WTC11 (cell line): ENCODE measurements around the gene EZR. TPM values are rescaled to one million over a fixed set of nuclear protein-coding genes. Genes with fewer than 3 reads are reported as not detected.
A peak's percentile ranks its signal among the peaks of the same experiment; 100 is the strongest.

Experiments used
- ATAC-seq: fragments of 200-7000 bp; cut with Tn5 transposase; 2 replicates; pipeline ENCODE4 v1.10.0; 2021; ENCODE audit warnings: mild to moderate bottlenecking, moderate library complexity
- CTCF ChIA-PET: fragments of 300-600 bp; sonication (Branson Sonifier 250); formaldehyde crosslinking; loops from one replicate; lab custom pipeline; 2021; ENCODE audit warnings: antibody characterized with exemption; lab: Charles Lee
- POLR2A ChIA-PET: fragments of 350-600 bp; sonication (Branson Sonifier 250); formaldehyde crosslinking; loops from one replicate; lab custom pipeline; 2021; ENCODE audit warnings: antibody characterized with exemption; lab: Charles Lee
- DNase-seq: peaks from one replicate; pipeline ENCODE4 v3.0.0; 2021; ENCODE audit warnings: low spot score
- H3K27ac Mint-ChIP-seq: 2 replicates; pipeline ENCODE4 v1.8.0; 2021; ENCODE audit warnings: mixed read lengths
- H3K27me3 Mint-ChIP-seq: 2 replicates; pipeline ENCODE4 v1.8.0; 2021; ENCODE audit warnings: low read depth, mild to moderate bottlenecking, moderate library complexity, mixed read lengths
- H3K36me3 Mint-ChIP-seq: 2 replicates; pipeline ENCODE4 v1.8.0; 2021; ENCODE audit warnings: mixed read lengths
- H3K4me1 Mint-ChIP-seq: 2 replicates; pipeline ENCODE4 v1.8.0; 2022; ENCODE audit warnings: mixed read lengths
- H3K4me3 Mint-ChIP-seq: 2 replicates; pipeline ENCODE4 v1.8.0; 2021; ENCODE audit warnings: mild to moderate bottlenecking, moderate library complexity, mixed read lengths
- H3K9me3 Mint-ChIP-seq: 2 replicates; pipeline ENCODE4 v1.8.0; 2021; ENCODE audit warnings: mixed read lengths
- AR ChIP-seq: fragments of 250-450 bp; sonication (Bioruptor Pico); IDR thresholded peaks from 2 replicates; pipeline ENCODE4 v1.9.0; 2021; ENCODE audit warnings: mild to moderate bottlenecking
- ATF2 ChIP-seq: sonication (generic); formaldehyde crosslinking; IDR thresholded peaks from 2 replicates; pipeline ENCODE4 v1.8.1; 2022; ENCODE audit warnings: low read depth, missing genetic modification reagents, borderline replicate concordance
- ATF6 ChIP-seq: sonication (generic); formaldehyde crosslinking; IDR thresholded peaks from 2 replicates; pipeline ENCODE4 v1.8.1; 2023; ENCODE audit warnings: mild to moderate bottlenecking, missing genetic modification reagents
- ELF4 ChIP-seq: sonication (generic); formaldehyde crosslinking; IDR thresholded peaks from 2 replicates; pipeline ENCODE4 v1.8.1; 2022; ENCODE audit warnings: low read depth, mild to moderate bottlenecking, moderate library complexity, missing genetic modification reagents
- EMX1 ChIP-seq: fragments of 250-450 bp; sonication (Bioruptor Pico); IDR thresholded peaks from 2 replicates; pipeline ENCODE4 v1.8.0; 2021; ENCODE audit warnings: mild to moderate bottlenecking
- ETV6 ChIP-seq: sonication (generic); formaldehyde crosslinking; IDR thresholded peaks from 2 replicates; pipeline ENCODE4 v1.8.1; 2022; ENCODE audit warnings: mild to moderate bottlenecking, missing genetic modification reagents
- FOXP1 ChIP-seq: sonication (generic); formaldehyde crosslinking; IDR thresholded peaks from 2 replicates; pipeline ENCODE4 v1.8.0; 2022; ENCODE audit warnings: missing genetic modification reagents, mild to moderate bottlenecking, moderate library complexity, borderline replicate concordance
- HMGA2 ChIP-seq: fragments of 250-450 bp; sonication (Bioruptor Pico); IDR thresholded peaks from 2 replicates; pipeline ENCODE4 v1.4.0; 2021; ENCODE audit warnings: mild to moderate bottlenecking, moderate library complexity
- HMGXB4 ChIP-seq: sonication (generic); formaldehyde crosslinking; IDR thresholded peaks from 2 replicates; pipeline ENCODE4 v1.8.1; 2023; ENCODE audit warnings: mild to moderate bottlenecking, moderate library complexity, missing genetic modification reagents
- IRF2 ChIP-seq: sonication (generic); formaldehyde crosslinking; IDR thresholded peaks from 2 replicates; pipeline ENCODE4 v1.8.0; 2022; ENCODE audit warnings: low read depth, missing genetic modification reagents, borderline replicate concordance
- MYBL2 ChIP-seq: sonication (generic); formaldehyde crosslinking; IDR thresholded peaks from 2 replicates; pipeline ENCODE4 v1.8.1; 2023; ENCODE audit warnings: mild to moderate bottlenecking, moderate library complexity, missing genetic modification reagents
- NFATC4 ChIP-seq: fragments of 250-450 bp; sonication (Bioruptor Pico); IDR thresholded peaks from 2 replicates; pipeline ENCODE4 v1.9.0; 2021; ENCODE audit warnings: mild to moderate bottlenecking
- NFYB ChIP-seq: sonication (generic); formaldehyde crosslinking; conservative IDR thresholded peaks from 2 replicates; pipeline ENCODE4 v1.8.0; 2022; ENCODE audit warnings: low read depth, missing genetic modification reagents
- OVOL2 ChIP-seq: fragments of 250-450 bp; sonication (Bioruptor Pico); IDR thresholded peaks from 2 replicates; pipeline ENCODE4 v1.9.0; 2021; ENCODE audit warnings: mild to moderate bottlenecking, borderline replicate concordance
- PRRX2 ChIP-seq: fragments of 250-450 bp; sonication (Bioruptor Pico); IDR thresholded peaks from 2 replicates; pipeline ENCODE4 v1.8.0; 2021; ENCODE audit warnings: mild to moderate bottlenecking
- TP53 ChIP-seq: sonication (generic); formaldehyde crosslinking; IDR thresholded peaks from 2 replicates; pipeline ENCODE4 v1.8.1; 2023; ENCODE audit warnings: mild to moderate bottlenecking, missing genetic modification reagents
- ZMAT4 ChIP-seq: fragments of 250-450 bp; sonication (Bioruptor Pico); IDR thresholded peaks from 2 replicates; pipeline ENCODE4 v1.9.0; 2021; ENCODE audit warnings: mild to moderate bottlenecking
- ZNF138 ChIP-seq: sonication (generic); formaldehyde crosslinking; conservative IDR thresholded peaks from 2 replicates; pipeline ENCODE4 v1.8.1; 2022; ENCODE audit warnings: mild to moderate bottlenecking, moderate library complexity, missing genetic modification reagents
- ZNF232 ChIP-seq: sonication (generic); formaldehyde crosslinking; IDR thresholded peaks from 2 replicates; pipeline ENCODE4 v1.8.0; 2022; ENCODE audit warnings: mild to moderate bottlenecking, missing genetic modification reagents
- ZNF263 ChIP-seq: sonication (generic); formaldehyde crosslinking; IDR thresholded peaks from 2 replicates; pipeline ENCODE4 v1.8.1; 2022; ENCODE audit warnings: low read depth, mild to moderate bottlenecking, moderate library complexity, missing genetic modification reagents
- ZNF423 ChIP-seq: fragments of 250-450 bp; sonication (Bioruptor Pico); IDR thresholded peaks from 2 replicates; pipeline ENCODE4 v2.1.2; 2022; ENCODE audit warnings: mild to moderate bottlenecking, moderate library complexity
- ZNF532 ChIP-seq: fragments of 250-450 bp; sonication (Bioruptor Pico); IDR thresholded peaks from 2 replicates; pipeline ENCODE4 v1.9.0; 2021; ENCODE audit warnings: mild to moderate bottlenecking, borderline replicate concordance
- total RNA-seq: library from RNA; stranded (reverse); gene quantifications from 3 replicates; pipeline ENCODE4 v1.2.3, GENCODE V29; 2021

EZR gene
- total RNA-seq, 1 experiment from 2014 or later, result 215 TPM

- POLR2A ChIA-PET, result no interaction called here
- Mint-ChIP-seq H3K4me1 (peaks cover 46% of the 10 kb centered on the region), H3K27me3 (peaks cover 26% of the 10 kb centered on the region), H3K9me3 (peaks cover 13% of the 10 kb centered on the region), H3K27ac (no peak overlapping the region), H3K36me3 (peaks cover 6% of the 10 kb centered on the region), H3K4me3 (no peak overlapping the region)
- ATAC-seq (no peak), DNase-seq (no peak)
- TF ChIP-seq NFATC4 (CRISPR knock-in tag), result no peak
- TF ChIP-seq MYBL2, result no peak
- no peak for TF ChIP-seq PRRX2 (CRISPR knock-in tag)
- TF ChIP-seq AR (CRISPR knock-in tag), result no peak
- TF ChIP-seq ATF2 (CRISPR knock-in tag), result no peak
- no peak for TF ChIP-seq ATF6 (CRISPR knock-in tag)
- no peak for TF ChIP-seq ETV6 (CRISPR knock-in tag)
- TF ChIP-seq EMX1 (CRISPR knock-in tag), result no peak
- no peak for TF ChIP-seq ZNF138 (CRISPR knock-in tag)
- TF ChIP-seq OVOL2 (CRISPR knock-in tag), result no peak
- TF ChIP-seq ZNF532 (CRISPR knock-in tag), result no peak
- no peak for TF ChIP-seq FOXP1 (CRISPR knock-in tag)
- CTCF ChIA-PET, result no interaction called here
Observed at GRCh38 chr6:158865769-158866168, 46.6 kb upstream of the EZR start.

GRCh38 chr6:158863646-158864045, 44.5 kb upstream of the EZR start:
- H3K9me3 Mint-ChIP-seq, result peaks cover 6% of the 10 kb centered on the region
- POLR2A ChIA-PET, result no interaction called here
- DNase-seq, result no peak
- CTCF ChIA-PET, result interaction anchor here (0.6 to 0.9 kb wide), 2 partner anchors 10 to 18 kb away, joined by 3 to 4 read pairs; no protein-coding TSS in a partner anchor
- peaks cover 32% of the 10 kb centered on the region for H3K4me1 Mint-ChIP-seq
- ATAC-seq, result peak; percentile 14; the same call in 1 of the 2 replicates
- H3K4me3 Mint-ChIP-seq, result no peak overlapping the region
- peak overlapping the region; percentile 78 for H3K27ac Mint-ChIP-seq
- peaks cover 17% of the 10 kb centered on the region for H3K27me3 Mint-ChIP-seq
- H3K36me3 Mint-ChIP-seq, result peaks cover 6% of the 10 kb centered on the region
- TF ChIP-seq ZNF232 (CRISPR knock-in tag), result no peak
- TF ChIP-seq ATF2 (CRISPR knock-in tag), result no peak
- no peak for TF ChIP-seq HMGXB4 (CRISPR knock-in tag)
- TF ChIP-seq MYBL2, result no peak
- no peak for TF ChIP-seq HMGA2 (CRISPR knock-in tag)
- no peak for TF ChIP-seq NFYB (CRISPR knock-in tag)
- TF ChIP-seq TP53 (CRISPR knock-in tag), result no peak
- TF ChIP-seq ZNF263, result no peak
- TF ChIP-seq ZNF423 (CRISPR knock-in tag), result no peak
- no peak for TF ChIP-seq ZMAT4
- no peak for TF ChIP-seq ELF4 (CRISPR knock-in tag)
- TF ChIP-seq IRF2 (CRISPR knock-in tag), result no peak
